Loucy (cell line): ENCODE measurements around the gene TRANK1.

Source experiments
- H2AFZ ChIP-seq: fragments of 200-600 bp; sonication (generic); 2 replicates; pipeline ENCODE4 v1.6.0; 2016; ENCODE audit warnings: antibody characterized with exemption, mild to moderate bottlenecking, low read length, moderate library complexity
- H3F3A ChIP-seq: fragments of 200-600 bp; 2 replicates; pipeline ENCODE4 v1.6.0; 2016; ENCODE audit warnings: antibody characterized with exemption, low read depth, mild to moderate bottlenecking
- H3K27me3 ChIP-seq: fragments of 200-600 bp; sonication (generic); 2 replicates; pipeline ENCODE4 v1.6.1; 2014; ENCODE audit warnings: low read length, mild to moderate bottlenecking; ENCODE audit not compliant: insufficient read depth, poor library complexity, severe bottlenecking
- H3K36me3 ChIP-seq: fragments of 200-600 bp; sonication (generic); 2 replicates; pipeline ENCODE4 v1.6.1; 2016; ENCODE audit warnings: low read length; ENCODE audit not compliant: insufficient read depth
- H3K4me1 ChIP-seq: fragments of 200-600 bp; sonication (generic); 2 replicates; pipeline ENCODE4 v1.5.1; 2014; ENCODE audit warnings: low read length, mild to moderate bottlenecking; ENCODE audit not compliant: insufficient read depth, poor library complexity, severe bottlenecking
- H3K4me2 ChIP-seq: fragments of 200-600 bp; sonication (generic); 2 replicates; pipeline ENCODE4 v1.6.0; 2014; ENCODE audit warnings: antibody characterized with exemption, low read length, low read depth, mild to moderate bottlenecking; ENCODE audit not compliant: poor library complexity, severe bottlenecking
- H3K4me3 ChIP-seq: fragments of 200-600 bp; sonication (generic); 2 replicates; pipeline ENCODE4 v1.5.1; 2014; ENCODE audit warnings: low read length, mild to moderate bottlenecking, mixed read lengths; ENCODE audit not compliant: poor library complexity, severe bottlenecking
- H3K79me2 ChIP-seq: fragments of 200-600 bp; sonication (generic); 2 replicates; pipeline ENCODE4 v1.6.1; 2014; ENCODE audit warnings: low read length; ENCODE audit not compliant: insufficient read depth
- H3K9ac ChIP-seq: fragments of 200-600 bp; sonication (generic); 2 replicates; pipeline ENCODE4 v1.6.0; 2014; ENCODE audit warnings: mild to moderate bottlenecking, low read depth, low read length, moderate library complexity; ENCODE audit not compliant: poor library complexity, severe bottlenecking
- H3K9me2 ChIP-seq: fragments of 200-600 bp; sonication (generic); replicated peaks from 2 replicates; pipeline ENCODE4 v1.6.1; 2016; ENCODE audit warnings: low read depth, low read length, mixed read lengths
- H3K9me3 ChIP-seq: fragments of 200-600 bp; sonication (generic); 2 replicates; pipeline ENCODE4 v1.6.1; 2014; ENCODE audit warnings: mild to moderate bottlenecking, antibody characterized with exemption, low read length, low read depth; ENCODE audit not compliant: insufficient read depth
- H4K20me1 ChIP-seq: fragments of 200-600 bp; sonication (generic); 2 replicates; pipeline ENCODE4 v1.6.0; 2014; ENCODE audit warnings: antibody characterized with exemption, low read length, mild to moderate bottlenecking; ENCODE audit not compliant: insufficient read depth, poor library complexity, severe bottlenecking
- EZH2phosphoT487 ChIP-seq: fragments of 200-600 bp; IDR thresholded peaks from 2 replicates; pipeline ENCODE4 v1.6.1; 2018; ENCODE audit warnings: antibody characterized with exemption, mild to moderate bottlenecking, moderate library complexity, borderline replicate concordance
- TF ChIP-seq, protein P1 (sequence below): fragments of 200-600 bp; sonication (generic); conservative IDR thresholded peaks from 2 replicates; pipeline ENCODE4 v1.5.1; 2014; ENCODE audit warnings: mild to moderate bottlenecking, antibody characterized with exemption, low read length

Gene TRANK1

DNA sequence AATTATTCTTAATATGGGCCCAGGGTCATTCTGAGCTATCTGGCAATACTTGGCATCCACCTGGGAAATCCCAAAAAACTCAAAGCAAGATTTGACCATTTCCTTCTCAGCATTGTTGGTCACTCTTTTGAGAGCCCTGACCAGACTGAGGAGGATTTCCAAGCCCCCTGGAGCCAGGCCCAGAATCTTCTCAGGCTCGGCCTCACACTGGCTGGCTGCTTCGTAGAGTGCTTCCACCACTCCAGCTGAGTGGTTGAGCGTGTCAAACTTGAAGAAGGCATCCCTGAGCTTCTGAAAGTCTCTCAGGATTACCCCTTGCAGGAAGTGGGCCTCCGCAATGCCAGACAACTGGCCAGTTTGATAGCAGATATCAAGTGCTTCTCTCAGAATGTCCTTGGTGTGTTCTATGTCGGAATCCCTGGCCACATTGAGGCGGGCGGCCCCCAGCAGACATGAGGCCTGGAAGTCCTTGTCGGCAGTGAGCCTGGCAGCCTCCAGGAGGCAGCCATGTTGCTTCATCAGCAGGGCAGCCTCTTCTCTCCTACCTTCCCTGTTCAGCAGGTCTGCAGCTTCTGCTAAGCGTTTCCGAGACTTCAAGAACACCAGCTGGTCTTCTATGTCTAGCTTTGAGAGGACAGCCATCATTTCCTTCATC lies 111.6 kb downstream of the TRANK1 start:
- Histone ChIP-seq H3K9me3 (no peaks in the 10 kb centered on the region), H3K4me1 (no peaks in the 10 kb centered on the region), H3K36me3 (peaks cover 16% of the 10 kb centered on the region; the same call in 1 of the 2 replicates), H2AFZ (no peak overlapping the region), H3K27me3 (no peaks in the 10 kb centered on the region), H3K79me2 (no peaks in the 10 kb centered on the region), H4K20me1 (no peaks in the 10 kb centered on the region), H3K9ac (no peak overlapping the region), H3K9me2 (no peaks in the 10 kb centered on the region), H3F3A (no peaks in the 10 kb centered on the region), H3K4me3 (no peak overlapping the region), H3K4me2 (no peak overlapping the region)
- TF ChIP-seq, protein P1, sequence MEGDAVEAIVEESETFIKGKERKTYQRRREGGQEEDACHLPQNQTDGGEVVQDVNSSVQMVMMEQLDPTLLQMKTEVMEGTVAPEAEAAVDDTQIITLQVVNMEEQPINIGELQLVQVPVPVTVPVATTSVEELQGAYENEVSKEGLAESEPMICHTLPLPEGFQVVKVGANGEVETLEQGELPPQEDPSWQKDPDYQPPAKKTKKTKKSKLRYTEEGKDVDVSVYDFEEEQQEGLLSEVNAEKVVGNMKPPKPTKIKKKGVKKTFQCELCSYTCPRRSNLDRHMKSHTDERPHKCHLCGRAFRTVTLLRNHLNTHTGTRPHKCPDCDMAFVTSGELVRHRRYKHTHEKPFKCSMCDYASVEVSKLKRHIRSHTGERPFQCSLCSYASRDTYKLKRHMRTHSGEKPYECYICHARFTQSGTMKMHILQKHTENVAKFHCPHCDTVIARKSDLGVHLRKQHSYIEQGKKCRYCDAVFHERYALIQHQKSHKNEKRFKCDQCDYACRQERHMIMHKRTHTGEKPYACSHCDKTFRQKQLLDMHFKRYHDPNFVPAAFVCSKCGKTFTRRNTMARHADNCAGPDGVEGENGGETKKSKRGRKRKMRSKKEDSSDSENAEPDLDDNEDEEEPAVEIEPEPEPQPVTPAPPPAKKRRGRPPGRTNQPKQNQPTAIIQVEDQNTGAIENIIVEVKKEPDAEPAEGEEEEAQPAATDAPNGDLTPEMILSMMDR: no peak
- no peak for TF ChIP-seq EZH2phosphoT487

DNA sequence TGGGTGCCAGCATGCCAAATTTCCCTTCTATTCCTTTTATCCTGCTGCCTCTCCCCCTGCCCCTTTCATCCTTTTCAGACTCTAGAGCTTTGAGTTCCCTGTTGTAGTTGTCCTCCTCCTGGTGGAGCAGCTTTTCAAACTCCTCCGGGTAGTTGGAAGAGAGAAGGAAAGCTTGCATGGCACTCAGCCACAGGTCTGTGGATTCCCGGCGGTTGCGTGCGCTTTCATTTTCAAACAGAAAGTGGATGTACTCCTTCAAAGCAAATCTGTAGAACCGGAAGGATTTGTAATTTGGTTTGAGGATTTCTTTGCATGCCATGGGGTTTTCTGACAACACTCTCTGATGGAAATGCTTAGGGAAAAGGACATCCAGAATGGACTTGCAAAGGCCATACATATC lies 112.4 kb downstream of the TRANK1 start:
- no peaks in the 10 kb centered on the region for H3K9me3 ChIP-seq
- H3K27me3 ChIP-seq: no peaks in the 10 kb centered on the region
- no peak overlapping the region for H3K4me2 ChIP-seq
- H3K4me3 ChIP-seq: no peak overlapping the region
- TF ChIP-seq, protein P1: no peak
- TF ChIP-seq EZH2phosphoT487: no peak
- no peaks in the 10 kb centered on the region for H3K79me2 ChIP-seq
- H3F3A ChIP-seq: no peaks in the 10 kb centered on the region
- H2AFZ ChIP-seq: no peak overlapping the region
- H3K36me3 ChIP-seq: peaks cover 16% of the 10 kb centered on the region; the same call in 1 of the 2 replicates
- no peaks in the 10 kb centered on the region for H4K20me1 ChIP-seq
- H3K9ac ChIP-seq: no peak overlapping the region
- no peaks in the 10 kb centered on the region for H3K4me1 ChIP-seq
- no peaks in the 10 kb centered on the region for H3K9me2 ChIP-seq

DNA sequence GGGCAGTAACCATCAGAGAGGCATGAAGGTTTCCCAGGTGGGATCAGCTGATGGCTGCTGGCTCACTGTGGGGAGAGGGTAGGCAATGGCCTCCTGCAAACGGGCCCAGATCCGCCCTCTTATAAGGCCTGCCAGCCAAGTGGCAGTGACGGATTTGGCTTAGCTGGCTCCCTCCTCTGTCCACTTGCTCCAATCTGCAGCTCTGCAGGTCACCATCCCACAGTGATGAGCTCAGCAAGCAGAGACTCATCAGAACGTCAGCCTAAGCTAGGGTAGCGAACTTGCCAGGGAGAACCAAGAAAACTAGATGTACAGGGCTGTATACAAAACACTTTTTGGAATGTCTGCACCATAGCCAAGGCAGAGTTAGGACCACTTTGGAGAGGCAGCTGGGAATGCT lies 117.7 kb downstream of the TRANK1 start:
- Histone ChIP-seq H3K4me1 (no peaks in the 10 kb centered on the region), H3K4me2 (no peak overlapping the region), H3K27me3 (no peaks in the 10 kb centered on the region), H3K4me3 (no peak overlapping the region), H3K79me2 (no peaks in the 10 kb centered on the region), H2AFZ (no peak overlapping the region), H3K9ac (no peak overlapping the region), H3K9me3 (no peaks in the 10 kb centered on the region), H3K9me2 (no peaks in the 10 kb centered on the region), H3F3A (no peaks in the 10 kb centered on the region), H4K20me1 (no peaks in the 10 kb centered on the region), H3K36me3 (peaks cover under 1% of the 10 kb centered on the region; the same call in 1 of the 2 replicates)
- no peak for TF ChIP-seq EZH2phosphoT487
- TF ChIP-seq, protein P1: no peak
